Measurements from ENCODE around the gene RBMY1E.
"Not testable (repeated sequence)": the region's sequence is repeated elsewhere in the genome, so short reads cannot be mapped to it uniquely, and the experiment has no call there.

DNA sequence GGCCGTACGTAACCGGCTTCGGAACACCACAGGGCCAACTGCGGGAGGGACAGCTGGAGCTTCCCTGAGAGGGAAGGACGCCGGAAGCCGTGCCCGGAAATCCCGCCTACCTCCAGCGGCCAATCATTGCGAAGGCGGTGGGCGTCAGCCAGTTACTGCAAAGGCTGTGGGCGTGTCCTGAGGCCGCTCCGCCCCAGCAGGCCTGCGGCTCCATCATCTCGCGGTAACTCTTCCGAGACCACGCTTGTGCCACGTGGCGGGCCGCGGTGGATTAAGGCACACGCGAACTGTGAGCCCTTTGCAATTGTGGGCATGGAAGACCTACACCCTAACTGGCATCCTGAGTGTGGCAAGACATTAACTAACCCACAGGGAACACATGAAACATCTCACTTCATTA, 23.4 kb downstream of the RBMY1E start, which contains the start of gene RBMY1D:
- TF ChIP-seq, protein P1, sequence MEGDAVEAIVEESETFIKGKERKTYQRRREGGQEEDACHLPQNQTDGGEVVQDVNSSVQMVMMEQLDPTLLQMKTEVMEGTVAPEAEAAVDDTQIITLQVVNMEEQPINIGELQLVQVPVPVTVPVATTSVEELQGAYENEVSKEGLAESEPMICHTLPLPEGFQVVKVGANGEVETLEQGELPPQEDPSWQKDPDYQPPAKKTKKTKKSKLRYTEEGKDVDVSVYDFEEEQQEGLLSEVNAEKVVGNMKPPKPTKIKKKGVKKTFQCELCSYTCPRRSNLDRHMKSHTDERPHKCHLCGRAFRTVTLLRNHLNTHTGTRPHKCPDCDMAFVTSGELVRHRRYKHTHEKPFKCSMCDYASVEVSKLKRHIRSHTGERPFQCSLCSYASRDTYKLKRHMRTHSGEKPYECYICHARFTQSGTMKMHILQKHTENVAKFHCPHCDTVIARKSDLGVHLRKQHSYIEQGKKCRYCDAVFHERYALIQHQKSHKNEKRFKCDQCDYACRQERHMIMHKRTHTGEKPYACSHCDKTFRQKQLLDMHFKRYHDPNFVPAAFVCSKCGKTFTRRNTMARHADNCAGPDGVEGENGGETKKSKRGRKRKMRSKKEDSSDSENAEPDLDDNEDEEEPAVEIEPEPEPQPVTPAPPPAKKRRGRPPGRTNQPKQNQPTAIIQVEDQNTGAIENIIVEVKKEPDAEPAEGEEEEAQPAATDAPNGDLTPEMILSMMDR (IDR thresholded peaks at IDR 0.05), result not testable (repeated sequence)
- not testable (repeated sequence) for TF ChIP-seq EHMT2 (IDR thresholded peaks at IDR 0.05; ENCODE audit: low read depth); BHLHE40 (IDR thresholded peaks at IDR 0.05; ENCODE audit: low read depth, low read length); CHD2 (IDR thresholded peaks at IDR 0.05; ENCODE audit: low read length, partially characterized antibody); SMC3 (IDR thresholded peaks at IDR 0.05); ZC3H11A (IDR thresholded peaks at IDR 0.05); CEBPB (IDR thresholded peaks at IDR 0.05); RAD21 (conservative IDR thresholded peaks at IDR 0.05 in 1 of 2, IDR thresholded peaks at IDR 0.05 in 1 of 2); POLR2A (IDR thresholded peaks at IDR 0.05; ENCODE audit: low read length)
- TF ChIP-seq, protein P2, sequence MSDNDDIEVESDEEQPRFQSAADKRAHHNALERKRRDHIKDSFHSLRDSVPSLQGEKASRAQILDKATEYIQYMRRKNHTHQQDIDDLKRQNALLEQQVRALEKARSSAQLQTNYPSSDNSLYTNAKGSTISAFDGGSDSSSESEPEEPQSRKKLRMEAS (IDR thresholded peaks at IDR 0.05), result not testable (repeated sequence)
